LoVo (cell line): Measurements from ENCODE around the gene THEM4.

ENCODE experiments used
- DNase-seq: peaks from one replicate; pipeline ENCODE4 v3.0.0-alpha.2; 2016; ENCODE audit warnings: low spot score

THEM4 gene

GRCh38 chr1:151909167-151910149 lies at the start of gene THEM4:
Gene THEM4 (minus strand): TSS chr1:151909511. CDS start chr1:151909458, 53 bp downstream.
- peak; percentile 97 for DNase-seq

DNA sequence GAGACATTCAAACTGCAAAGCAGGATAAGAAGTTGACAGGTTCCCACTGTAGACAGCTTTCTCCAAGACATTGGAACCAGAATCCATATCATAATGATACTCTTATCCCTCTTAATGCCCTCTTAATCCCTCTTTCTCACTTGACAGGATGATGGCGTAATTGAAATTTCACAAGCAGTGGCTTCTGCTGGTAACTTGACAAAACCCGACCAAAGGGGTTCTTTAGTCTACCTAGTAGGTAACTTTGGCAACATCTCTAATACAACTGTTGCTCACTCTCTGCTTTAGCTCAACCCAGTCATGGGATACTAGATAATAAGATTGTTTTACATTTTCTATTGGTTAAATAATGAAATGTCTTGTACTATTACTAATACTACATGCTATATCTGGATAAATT lies 49.6 kb upstream of the THEM4 start:
- DNase-seq = no peak

DNA sequence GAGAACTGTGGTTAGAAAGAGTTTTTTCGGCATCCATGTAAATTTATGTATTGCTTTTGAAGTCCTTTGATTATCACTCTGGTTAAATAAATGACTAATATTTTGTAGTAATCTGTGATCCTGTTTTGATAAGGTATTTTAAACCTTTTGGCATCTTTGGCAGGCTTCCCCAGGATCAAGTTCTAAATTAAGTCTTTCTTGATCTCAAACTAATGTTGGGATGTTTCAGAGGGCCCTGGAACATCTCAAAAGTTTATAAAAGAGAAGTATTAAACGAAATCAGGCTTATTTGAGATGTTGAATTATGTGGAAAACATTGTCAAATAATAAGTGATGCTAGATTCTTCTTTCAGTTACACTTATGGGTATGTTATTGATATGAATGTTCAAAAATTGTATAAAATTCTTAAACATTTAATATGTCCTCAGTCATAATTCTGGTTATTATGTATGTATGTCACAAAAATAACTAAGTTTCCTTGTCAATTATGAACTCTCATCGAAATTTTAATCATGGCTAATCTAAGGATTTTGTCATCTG lies 47.7 kb upstream of the THEM4 start:
- no peak for DNase-seq

DNA sequence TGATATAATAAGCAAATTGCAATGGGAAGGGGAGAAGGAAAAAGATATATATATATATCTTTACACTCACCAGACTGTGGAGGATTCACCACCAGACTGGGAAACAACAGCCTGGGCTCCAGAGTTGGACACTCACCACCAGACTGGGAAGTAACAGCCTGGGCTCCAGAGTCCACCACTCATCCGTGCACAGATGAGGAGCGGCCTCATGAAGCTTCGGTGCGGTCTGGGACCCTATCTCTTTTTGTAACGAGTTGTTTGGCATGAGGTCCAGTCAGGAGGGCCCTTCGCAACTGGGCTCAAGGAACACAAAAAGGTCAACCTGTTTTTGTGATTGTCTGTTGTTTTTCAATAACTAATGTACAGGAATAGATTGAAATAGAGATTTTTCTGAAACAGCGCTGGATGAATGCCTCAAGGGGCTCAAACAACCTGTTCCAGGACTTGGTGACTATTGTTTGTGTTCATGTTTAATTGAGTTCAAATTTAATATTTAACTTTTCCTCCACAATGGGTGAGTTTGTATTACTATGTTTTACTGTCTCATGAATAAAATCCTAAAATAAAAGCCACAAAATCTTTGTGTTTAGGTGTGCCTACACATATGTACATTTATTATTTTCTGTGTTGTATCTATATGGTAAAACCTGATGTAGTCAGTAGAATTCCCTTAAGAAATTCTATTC lies 44.2 kb upstream of the THEM4 start:
- no peak for DNase-seq

DNA sequence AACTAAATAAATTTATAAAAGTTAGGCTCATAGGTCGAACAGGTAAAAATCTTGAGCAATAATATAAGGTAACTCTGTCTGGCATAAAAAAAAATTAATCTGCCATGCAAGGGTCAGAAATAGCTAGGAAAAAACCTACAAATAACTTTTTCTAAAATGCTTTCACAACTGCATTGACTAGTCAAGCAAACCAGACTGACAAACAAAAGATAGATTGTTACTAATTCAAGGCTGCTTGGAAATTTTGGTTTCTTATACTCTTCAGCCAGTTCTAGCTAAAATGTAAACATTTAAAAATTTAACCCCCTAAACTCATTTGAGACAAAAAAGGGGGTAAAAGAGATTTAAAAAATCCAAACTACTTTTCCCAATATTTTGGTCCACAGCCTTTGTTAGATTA lies 43.5 kb upstream of the THEM4 start:
- no peak for DNase-seq

- DNase-seq = no peak
Measured at GRCh38 chr1:151949371-151950193, 40.3 kb upstream of the THEM4 start.

DNA sequence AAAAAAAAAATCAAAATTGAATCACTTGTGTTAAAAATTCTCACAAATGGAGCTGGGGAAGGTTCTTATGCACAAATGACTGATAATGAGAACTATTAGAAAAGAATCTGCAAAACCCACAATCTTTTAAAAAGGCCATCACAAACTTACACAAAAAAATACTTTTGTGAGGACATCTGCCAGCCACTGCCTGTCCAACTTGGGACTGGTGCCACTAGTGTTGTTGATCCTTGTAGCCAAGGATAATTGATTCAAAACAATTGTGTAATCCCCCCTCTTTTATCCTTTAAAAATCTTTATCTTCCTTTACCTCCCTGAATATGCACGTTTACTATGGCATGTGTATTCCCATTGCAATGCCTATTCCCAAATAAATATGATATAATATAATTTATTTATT lies 39.2 kb upstream of the THEM4 start:
- DNase-seq = no peak

DNA sequence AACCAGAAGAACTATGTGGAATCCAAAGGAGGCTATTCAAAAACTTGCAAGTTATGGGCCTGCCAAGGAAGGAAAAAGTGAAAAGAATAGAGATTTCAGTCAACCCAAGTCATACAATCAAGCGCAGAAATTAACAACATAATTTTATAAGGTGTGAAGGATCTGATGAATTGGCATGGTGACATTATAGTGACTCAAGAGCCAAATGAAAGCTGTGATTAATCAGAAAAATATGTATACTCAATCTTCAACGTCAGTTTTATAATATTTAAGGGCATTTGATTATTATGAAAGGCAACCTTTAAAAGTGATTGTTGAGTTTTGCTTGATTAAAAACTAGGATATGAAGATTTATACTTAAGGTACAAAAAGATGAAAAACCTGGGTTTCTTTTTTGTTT lies 37.8 kb upstream of the THEM4 start:
- DNase-seq = peak; percentile 47

DNA sequence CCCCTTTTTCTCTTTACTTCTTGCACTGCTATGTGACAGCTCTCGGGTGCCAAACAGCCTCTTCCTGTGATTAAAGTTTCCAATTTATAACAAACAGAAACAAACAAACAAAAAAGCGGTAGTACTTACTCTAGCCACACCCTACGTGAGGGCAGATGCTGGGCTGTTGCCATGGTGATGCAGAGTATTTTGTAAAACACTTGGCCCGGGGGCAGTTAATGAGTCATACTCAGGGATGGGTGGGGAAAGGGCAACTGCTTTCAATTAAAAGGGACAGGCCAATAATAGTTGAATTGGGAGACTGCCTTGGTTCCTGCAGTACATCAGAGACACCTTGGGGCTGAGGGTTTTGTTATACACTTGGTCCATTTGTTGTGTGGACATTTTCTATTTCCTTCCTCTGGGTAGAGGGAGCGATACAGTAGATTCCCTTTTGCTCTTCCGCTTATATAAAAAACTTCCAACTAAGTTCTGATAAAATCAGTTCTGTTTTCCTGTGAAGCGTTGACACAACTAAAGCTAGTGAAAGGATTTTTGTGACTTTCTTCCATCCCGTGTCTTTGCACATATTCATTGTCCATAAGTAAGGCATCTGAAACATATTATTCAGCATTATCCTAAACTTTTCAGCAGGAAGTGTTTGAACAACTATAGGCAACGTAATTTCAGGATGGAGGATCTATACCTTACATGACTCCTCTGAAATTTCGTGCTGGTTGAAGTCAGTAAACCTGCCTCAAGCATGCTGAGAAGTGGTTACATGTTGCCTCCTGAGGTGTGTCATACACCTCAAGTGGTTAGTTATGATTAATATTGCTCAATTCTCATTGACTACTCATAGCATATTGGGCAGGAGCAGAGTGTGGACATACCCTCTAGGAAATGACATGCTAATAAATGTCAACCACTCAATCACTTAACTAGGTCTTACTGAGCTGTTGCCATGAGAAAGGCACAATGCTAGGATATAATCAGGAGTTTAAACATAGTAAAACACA lies 36.7 kb upstream of the THEM4 start:
- peak; percentile 92 for DNase-seq

- DNase-seq = no peak
Measured at GRCh38 chr1:151944857-151945575, 35.7 kb upstream of the THEM4 start.

DNA sequence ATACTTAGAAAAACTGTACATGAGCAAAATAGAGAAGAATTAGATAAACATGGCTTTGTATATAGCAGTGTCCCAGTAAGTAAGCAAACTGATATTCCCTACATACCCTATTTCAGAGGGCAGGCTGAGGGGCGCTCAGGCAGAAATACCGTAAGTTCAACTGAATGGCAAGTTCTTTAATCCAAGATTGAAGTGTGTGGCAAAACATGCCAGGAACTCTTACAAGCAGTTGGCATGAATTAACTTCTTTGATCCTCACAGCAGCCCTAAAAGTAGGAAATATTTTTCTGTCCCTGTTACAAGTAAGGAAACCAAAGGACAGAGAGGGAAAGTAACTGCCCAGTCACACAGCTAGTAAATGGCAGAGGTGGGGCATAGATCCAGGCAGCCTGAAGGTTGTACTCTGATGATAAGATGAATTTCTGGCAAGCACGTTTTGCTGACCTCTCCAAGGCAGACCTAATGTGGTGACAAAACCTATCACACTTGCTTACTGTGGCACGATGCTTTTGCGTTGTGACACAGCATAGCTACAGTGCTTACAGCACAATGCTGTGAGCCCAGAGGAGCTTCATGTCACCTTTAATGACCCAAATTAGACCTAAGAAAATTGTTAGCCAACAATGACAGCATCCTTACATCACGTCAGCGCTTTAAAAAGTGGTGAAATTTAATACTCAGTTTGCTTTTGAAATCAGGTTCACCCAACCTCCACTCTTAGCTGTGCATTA lies 35.0 kb upstream of the THEM4 start:
- DNase-seq = no peak

DNA sequence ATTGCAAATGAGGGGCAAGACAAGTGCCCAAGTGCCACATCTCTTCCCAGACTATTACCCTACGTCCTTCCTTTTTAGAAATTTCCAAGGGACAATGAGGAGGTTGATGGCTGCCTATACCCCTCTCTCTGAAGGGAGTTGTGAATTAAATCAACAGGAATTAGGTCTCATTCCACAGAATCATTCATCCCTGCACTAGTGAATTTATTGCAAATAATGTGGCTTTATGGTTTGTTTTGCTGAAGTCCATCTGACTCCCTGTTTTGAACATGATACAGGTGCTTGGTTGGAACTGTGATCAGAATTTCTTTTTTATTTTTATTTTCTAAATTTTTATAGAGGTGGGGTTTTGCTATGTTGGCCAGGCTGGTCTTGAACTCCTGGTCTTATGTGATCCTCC lies 34.3 kb upstream of the THEM4 start:
- DNase-seq = no peak

GRCh38 chr1:151942882-151943281 lies 33.6 kb upstream of the THEM4 start:
- DNase-seq = no peak

DNA sequence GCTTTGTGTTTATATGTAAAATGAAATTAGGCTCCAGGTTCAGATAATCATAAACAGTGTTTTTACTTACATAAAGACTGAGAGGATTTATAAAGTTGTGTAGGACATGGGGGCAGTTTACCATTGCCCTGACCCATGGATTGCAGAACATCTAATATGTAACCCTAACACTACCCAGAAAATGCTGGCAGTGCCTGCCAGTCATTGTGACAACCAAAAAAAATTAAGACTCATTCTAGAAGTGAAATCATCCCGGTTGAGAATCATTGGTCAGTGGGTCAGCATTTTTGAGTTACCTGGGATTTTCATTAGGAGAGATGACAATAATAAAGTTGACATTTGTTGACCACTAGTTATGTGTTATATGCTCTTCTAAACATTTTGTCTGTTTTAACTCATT lies 31.2 kb upstream of the THEM4 start:
- no peak for DNase-seq

DNA sequence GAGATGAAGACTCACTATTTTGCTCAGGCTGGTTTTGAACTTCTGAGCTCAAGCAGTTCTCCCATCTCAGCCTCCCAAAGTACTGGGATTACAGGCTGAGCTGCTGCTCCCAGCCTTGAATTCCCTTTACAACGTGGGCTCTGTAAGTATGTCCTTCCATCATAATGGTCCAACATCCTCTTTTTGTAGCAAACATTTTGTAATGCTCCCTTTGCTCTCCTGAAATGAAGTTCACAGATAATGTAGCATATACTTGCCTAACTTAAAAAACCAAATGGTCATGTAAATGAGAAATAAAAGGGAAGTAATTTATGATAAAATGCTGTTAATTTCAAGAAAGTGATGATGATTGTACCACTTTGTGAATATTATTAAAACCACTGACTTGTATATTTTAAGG lies 30.5 kb upstream of the THEM4 start:
- DNase-seq = no peak

- no peak for DNase-seq
Measured at GRCh38 chr1:151939141-151939540, 29.8 kb upstream of the THEM4 start.

DNA sequence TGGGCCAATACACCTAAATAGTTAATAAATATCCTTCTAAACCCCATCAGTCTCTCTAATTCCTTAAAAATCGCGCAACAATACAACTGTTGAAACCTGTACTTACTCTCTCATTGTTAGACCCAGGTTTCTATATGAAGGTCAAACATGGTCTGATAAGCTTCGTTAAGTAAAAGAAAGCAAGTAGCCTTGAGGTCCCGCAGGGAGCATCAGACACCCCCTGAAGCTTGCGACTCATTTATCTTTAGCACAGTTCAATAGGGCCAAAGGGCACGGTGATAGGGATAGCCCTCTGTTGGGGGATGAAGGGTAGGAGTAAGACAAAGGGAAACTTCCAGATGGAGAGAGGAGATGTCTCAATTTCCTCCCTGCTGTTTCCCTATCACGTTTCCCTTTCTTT lies 27.3 kb upstream of the THEM4 start:
- DNase-seq = peak; percentile 35

DNA sequence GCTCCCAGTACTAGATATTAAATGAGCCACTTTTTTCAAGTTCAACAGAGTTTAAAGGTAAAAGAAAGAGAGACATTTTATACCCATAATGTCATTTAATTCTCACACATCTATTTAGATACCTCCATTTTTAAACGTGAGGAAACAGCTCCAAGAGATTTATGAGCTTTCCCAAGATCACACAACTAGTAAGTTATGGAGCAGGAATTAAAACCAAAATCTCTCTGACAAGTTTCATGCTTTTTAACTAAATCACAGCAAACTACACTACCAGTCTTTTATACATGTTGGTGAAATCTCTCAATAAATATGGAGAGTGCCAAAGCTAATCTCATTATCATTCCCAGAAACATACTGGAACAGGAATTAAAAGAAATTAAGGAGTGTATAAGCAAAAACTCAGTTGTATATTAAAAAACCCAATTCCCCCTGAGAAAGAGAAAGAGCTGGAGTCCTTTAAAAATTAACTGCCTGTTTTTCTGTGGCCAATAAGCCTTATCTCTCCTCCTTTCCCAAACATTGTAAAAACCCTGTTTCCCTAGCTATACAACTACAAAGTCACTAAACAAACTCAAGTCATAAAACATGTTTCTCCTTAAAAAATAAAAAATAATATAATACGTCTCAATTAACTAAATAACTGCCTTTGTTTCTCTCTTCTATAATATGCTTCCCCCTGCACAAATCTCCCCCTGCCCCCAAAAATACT lies 26.7 kb upstream of the THEM4 start:
- peak; percentile 44 for DNase-seq

GRCh38 chr1:151935154-151935553 lies 25.8 kb upstream of the THEM4 start:
- DNase-seq = peak; percentile 26
